Measurements from ENCODE around the gene DMTF1. TPM values are rescaled to one million over a fixed set of nuclear protein-coding genes. Genes with fewer than 3 reads are reported as not detected.
"Not testable (repeated sequence)": the region's sequence is repeated elsewhere in the genome, so short reads cannot be mapped to it uniquely, and the experiment has no call there.

Gene DMTF1
- total RNA-seq, 2 donors from 2014 or later = 85.1 to 106 TPM

- Mint-ChIP-seq H3K9me3 (no peaks in the 10 kb centered on the region), H3K27ac (no peak overlapping the region), H3K36me3 (no peaks in the 10 kb centered on the region)
- ATAC-seq = no peak
- DNase-seq (ENCODE audit: low spot score in 2 of 2) = no peak
Measured at GRCh38 chr7:87226495-87226894, 74.2 kb downstream of the DMTF1 start.

GRCh38 chr7:87231258-87231657 is 79.0 kb downstream of the DMTF1 start:
- DNase-seq (ENCODE audit: low spot score in 2 of 2) (no peak), ATAC-seq (no peak)
- Mint-ChIP-seq H3K9me3 (no peaks in the 10 kb centered on the region), H3K27ac (no peak overlapping the region), H3K36me3 (no peaks in the 10 kb centered on the region)

- Mint-ChIP-seq H3K27ac (no peak overlapping the region), H3K9me3 (no peaks in the 10 kb centered on the region), H3K36me3 (no peaks in the 10 kb centered on the region)
- ATAC-seq (no peak), DNase-seq (ENCODE audit: low spot score in 2 of 2) (no peak)
Measured at GRCh38 chr7:87231711-87232110, 79.5 kb downstream of the DMTF1 start.

- ATAC-seq = peak in 1 of 2 donors; percentile 77
- DNase-seq (ENCODE audit: low spot score in 2 of 2) = no peak
- H3K36me3 Mint-ChIP-seq = no peaks in the 10 kb centered on the region
- no peaks in the 10 kb centered on the region for H3K9me3 Mint-ChIP-seq
- no peak overlapping the region for H3K27ac Mint-ChIP-seq
Measured at GRCh38 chr7:87234949-87235348, 82.7 kb downstream of the DMTF1 start.

- DNase-seq (ENCODE audit: low spot score in 2 of 2); ATAC-seq; H3K9me3 Mint-ChIP-seq; H3K27ac Mint-ChIP-seq; H3K36me3 Mint-ChIP-seq: not testable (repeated sequence)
Measured at GRCh38 chr7:87238464-87239051, 86.3 kb downstream of the DMTF1 start.

- H3K27ac Mint-ChIP-seq; DNase-seq (ENCODE audit: low spot score in 2 of 2); ATAC-seq: not testable (repeated sequence)
- Mint-ChIP-seq H3K36me3 (peaks cover 12 to 18% of the 10 kb centered on the region in 2 donors), H3K9me3 (peaks cover 0 to 17% of the 10 kb centered on the region in 2 donors)
Measured at GRCh38 chr7:87245671-87246070, 93.4 kb downstream of the DMTF1 start.

Other genes with a start within 250 kb of the DMTF1 start
- 1 to 10 TPM; 2.3 to 4.1 TPM for gene ELAPOR2, start 92.8 kb upstream of the DMTF1 start, total RNA-seq
- gene TMEM243, start 67.3 kb downstream of the DMTF1 start, total RNA-seq = 10 to 100 TPM; 41.4 to 85.5 TPM
- 1 to 10 TPM; 7.5 to 9.5 TPM for gene CROT, start 193.2 kb downstream of the DMTF1 start, total RNA-seq

Data from activated naive CD4-positive, alpha-beta T cell treated with anti-CD3 and anti-CD28 coated beads, Interleukin-2, amount 50 U/mL, for 72 hours (primary cell).